ENCODE results near the gene EXOC3L4. TPM values are rescaled to one million over a fixed set of nuclear protein-coding genes. Genes with fewer than 3 reads are reported as not detected.

Gene EXOC3L4
- total RNA-seq, 1 donor from 2014 or later: not detected

DNA sequence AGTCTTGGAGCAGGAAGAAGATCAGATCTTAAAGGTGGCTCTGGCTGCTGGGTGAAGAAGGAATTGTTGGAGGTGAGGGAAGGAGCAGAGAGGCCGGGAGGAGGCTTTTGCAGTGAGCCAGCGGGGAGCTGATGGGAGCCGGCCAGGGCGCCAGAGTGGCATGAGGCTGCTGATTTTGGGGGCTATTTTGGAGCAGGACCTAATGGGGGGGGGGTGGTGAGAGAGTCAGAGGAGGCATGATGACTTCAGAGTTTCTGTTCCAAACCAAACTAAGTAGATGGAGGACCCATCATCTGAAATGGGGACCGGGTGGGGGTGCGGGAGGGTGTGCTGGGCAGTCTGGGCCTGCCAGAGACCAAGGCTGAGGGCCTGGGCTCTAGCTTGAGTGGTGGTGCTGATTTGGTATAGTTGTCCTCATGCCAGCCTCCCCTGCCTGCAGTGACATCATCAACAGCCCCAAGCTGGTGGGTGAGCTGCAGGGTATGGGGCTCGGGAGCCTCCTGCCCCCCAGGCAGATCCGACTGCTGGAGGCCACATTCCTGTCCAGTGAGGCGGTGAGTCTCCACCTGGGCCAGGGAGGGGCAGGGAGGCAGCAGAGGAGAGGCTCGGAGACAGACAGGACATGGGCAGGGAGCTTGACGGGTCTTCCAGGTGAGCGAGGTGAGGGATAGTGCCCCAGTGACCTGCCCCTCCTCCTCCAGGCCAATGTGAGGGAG lies 34.9 kb downstream of the EXOC3L4 start:
- TF ChIP-seq CTCF (IDR thresholded peaks at IDR 0.05): no peak
- Histone ChIP-seq H3K4me3 (no peak overlapping the region), H3K9me3 (no peaks in the 10 kb centered on the region), H3K4me1 (peaks cover 0 to 4% of the 10 kb centered on the region in 2 donors), H3K27ac (no peak overlapping the region), H3K27me3 (no peaks in the 10 kb centered on the region), H3K36me3 (peaks cover 4 to 8% of the 10 kb centered on the region in 2 donors)
- no peak for DNase-seq (ENCODE audit: low spot score in 2 of 2)
- intact Hi-C loops (cut with DNase I): no loop called here

- no peak for DNase-seq (ENCODE audit: low spot score in 2 of 2)
- peaks cover 8 to 10% of the 10 kb centered on the region in 2 donors for H3K36me3 ChIP-seq
- intact Hi-C loops (cut with DNase I): no loop called here
- H3K9me3 ChIP-seq: no peaks in the 10 kb centered on the region
- no peak overlapping the region for H3K4me3 ChIP-seq
- H3K27me3 ChIP-seq: no peaks in the 10 kb centered on the region
- H3K27ac ChIP-seq: no peak overlapping the region
- H3K4me1 ChIP-seq: peaks cover 0 to 4% of the 10 kb centered on the region in 2 donors
- no peak for TF ChIP-seq CTCF (IDR thresholded peaks at IDR 0.05)
Measured at GRCh38 chr14:103130017-103130764, 35.7 kb downstream of the EXOC3L4 start.

DNA sequence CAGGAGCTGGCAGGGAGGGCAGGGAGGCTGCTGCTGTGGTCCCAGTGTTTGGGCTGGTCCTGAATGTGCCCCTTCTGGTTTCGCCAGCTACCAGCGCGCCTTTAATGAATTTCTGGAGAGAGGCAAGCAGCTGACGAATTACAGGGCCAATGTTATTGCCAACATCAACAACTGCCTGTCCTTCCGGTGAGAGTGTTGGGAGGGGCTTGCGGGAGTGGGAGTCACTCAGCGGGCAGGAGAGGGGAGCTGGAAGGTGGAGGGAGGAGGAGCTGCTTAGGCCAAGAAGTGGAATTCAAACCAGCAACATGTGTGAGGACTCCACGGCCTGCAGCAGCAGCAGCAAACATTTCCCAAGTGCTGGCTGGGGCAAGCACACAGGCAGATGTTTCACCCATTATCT lies 36.4 kb downstream of the EXOC3L4 start:
- Histone ChIP-seq H3K36me3 (peaks cover 8 to 11% of the 10 kb centered on the region in 2 donors), H3K27ac (no peak overlapping the region), H3K9me3 (no peaks in the 10 kb centered on the region), H3K4me1 (peaks cover 0 to 4% of the 10 kb centered on the region in 2 donors), H3K4me3 (no peak overlapping the region), H3K27me3 (no peaks in the 10 kb centered on the region)
- TF ChIP-seq CTCF (IDR thresholded peaks at IDR 0.05): no peak
- no peak for DNase-seq (ENCODE audit: low spot score in 2 of 2)
- intact Hi-C loops (cut with DNase I): no loop called here

DNA sequence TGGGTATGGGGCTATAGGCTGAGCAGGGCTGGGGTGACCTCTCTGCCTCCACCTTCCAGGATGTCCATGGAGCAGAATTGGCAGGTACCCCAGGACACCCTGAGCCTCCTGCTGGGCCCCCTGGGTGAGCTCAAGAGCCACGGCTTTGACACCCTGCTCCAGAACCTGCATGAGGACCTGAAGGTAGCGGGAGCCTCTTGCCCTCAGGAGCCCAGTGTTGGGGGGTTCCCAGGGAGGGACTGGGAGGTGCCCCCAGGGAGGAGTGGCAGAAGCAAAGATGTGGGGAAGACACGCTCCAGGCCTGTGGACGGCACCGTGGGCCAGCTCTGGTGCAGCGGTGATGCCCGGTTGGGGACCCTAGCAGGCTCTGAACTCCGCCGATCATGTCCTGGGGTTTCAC lies 37.1 kb downstream of the EXOC3L4 start:
- Histone ChIP-seq H3K4me3 (no peak overlapping the region), H3K27ac (no peak overlapping the region), H3K4me1 (no peaks in the 10 kb centered on the region), H3K9me3 (no peaks in the 10 kb centered on the region), H3K27me3 (no peaks in the 10 kb centered on the region), H3K36me3 (peaks cover 8 to 11% of the 10 kb centered on the region in 2 donors)
- intact Hi-C loops (cut with DNase I): no loop called here
- no peak for DNase-seq (ENCODE audit: low spot score in 2 of 2)
- TF ChIP-seq CTCF (IDR thresholded peaks at IDR 0.05): no peak

DNA sequence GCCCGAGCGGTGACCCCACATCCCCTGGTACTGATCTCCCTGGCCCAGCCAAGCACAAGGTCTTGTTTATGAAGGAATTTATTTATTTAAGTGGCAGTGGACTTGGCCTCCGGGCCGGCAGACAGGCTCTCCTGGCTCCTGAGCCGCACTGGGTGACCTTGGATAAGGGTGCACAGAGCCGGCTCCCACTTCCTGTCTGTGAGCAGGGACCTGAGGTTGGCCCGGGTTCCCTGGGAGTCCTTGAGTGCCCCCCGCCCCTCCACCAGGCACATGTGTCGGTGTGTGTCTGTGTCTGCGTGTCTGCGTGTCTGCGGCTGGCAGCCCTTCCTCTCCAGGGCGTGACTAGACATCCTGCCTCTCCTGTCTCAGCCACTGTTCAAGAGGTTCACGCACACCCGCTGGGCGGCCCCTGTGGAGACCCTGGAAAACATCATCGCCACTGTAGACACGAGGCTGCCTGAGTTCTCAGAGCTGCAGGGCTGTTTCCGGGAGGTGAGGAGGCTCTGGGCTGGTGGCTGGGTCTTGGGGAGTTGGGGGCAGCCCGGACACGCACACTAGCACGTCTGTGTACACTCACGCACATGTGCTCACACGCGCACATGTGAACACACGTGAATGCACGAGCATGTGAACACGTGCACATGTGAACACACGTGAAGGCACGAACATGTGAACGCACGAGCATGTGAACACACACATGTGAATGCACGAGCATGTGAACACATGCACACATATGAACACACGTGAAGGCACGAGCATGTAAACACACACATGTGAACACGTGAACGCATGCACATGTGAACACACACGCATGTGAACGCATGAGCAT lies 38.1 kb downstream of the EXOC3L4 start:
- no peaks in the 10 kb centered on the region for H3K9me3 ChIP-seq
- DNase-seq (ENCODE audit: low spot score in 2 of 2): no peak
- TF ChIP-seq CTCF (IDR thresholded peaks at IDR 0.05): no peak
- no peaks in the 10 kb centered on the region for H3K27me3 ChIP-seq
- no peak overlapping the region for H3K4me3 ChIP-seq
- H3K4me1 ChIP-seq: no peaks in the 10 kb centered on the region
- peaks cover 8 to 11% of the 10 kb centered on the region in 2 donors for H3K36me3 ChIP-seq
- intact Hi-C loops (cut with DNase I): no loop called here
- no peak overlapping the region for H3K27ac ChIP-seq

Data from ascending aorta (tissue), 2 donors.